ENCODE results near the gene BRMS1.

The BRMS1 gene

DNA sequence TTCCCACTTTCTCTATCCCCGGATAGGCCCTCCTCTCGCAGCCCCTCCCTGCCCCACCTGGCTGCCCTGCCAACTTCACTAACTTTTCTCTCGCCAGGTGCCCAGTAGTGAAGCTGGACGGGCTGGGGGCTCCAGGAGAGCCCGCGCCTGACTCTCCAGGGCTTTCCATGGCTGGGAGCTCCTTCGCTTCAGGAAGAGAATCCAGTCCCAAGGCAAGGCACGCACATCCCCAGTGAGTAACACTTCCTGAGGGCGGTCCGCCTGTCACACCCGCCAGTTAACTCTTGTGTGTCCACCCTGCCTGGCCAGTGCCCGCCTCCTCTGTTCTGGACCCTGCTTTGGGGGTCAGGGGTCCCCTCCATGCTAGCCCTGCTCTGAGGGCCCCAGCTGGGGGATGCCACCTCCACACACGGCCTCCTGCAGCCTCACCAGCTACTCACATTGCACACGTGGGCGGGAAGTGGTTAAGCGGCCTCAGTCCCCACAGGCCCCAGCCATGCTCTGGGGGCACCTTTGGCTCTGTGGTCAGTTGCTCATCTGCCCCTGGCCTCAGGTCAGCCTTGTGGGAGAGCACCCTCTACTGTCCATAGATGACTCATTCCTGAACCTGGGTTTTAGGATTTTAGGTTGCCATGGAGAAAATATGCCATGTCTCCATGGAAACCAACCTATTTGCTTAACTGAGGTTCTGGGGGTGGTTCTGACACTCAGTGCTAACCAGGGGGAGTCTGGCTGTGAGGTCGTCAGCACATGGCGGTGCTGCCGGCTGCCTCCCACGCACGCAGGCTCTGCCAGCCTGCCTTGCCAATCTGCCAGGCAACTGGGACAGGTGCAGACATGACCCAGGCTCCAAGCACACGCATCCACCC is 8.4 kb downstream of the BRMS1 start, which contains the start of gene RIN1:
TSS of gene RIN1 (minus strand) at position 201 of the 869 bp plus-strand sequence. CDS start at position 169, 32 bp downstream.
- DNase-seq (ENCODE audit: low read depth): peak; percentile 100

DNA sequence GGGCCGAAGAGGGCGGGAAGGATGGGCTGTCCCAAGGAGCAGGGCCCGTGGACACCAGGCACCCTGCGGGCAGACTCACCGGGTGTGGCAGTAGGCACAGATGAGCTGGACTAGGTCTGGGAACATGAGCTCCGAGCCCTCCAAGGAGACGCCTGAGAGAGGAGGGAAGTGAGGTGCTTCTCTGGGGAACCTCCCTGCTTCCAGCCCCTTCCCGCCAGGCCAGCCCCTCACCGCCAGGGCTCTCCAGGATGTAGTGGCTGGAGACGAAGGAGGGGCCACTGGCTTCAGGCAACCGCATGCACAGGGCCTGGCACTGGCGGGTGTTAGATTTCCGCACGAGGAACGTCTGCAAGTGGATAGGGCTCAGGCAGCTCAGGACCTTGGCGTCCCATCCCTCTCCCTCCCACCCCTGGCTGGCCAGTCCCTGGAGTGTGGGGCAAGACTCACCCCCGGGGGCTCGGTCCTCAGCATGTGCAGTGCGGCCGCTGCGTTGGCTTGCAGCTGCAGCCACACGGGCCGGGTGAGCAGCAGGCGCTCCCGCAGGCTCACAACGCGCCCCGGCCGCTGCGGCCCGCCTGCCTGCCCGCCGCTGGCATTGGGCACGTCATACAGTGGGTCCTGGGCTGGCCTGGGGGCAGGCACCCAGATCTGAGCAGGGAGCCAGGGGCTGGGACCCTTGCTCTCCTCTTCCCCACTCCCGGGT is 9.2 kb downstream of the BRMS1 start:
- peak; percentile 81 for DNase-seq (ENCODE audit: low read depth)

DNA sequence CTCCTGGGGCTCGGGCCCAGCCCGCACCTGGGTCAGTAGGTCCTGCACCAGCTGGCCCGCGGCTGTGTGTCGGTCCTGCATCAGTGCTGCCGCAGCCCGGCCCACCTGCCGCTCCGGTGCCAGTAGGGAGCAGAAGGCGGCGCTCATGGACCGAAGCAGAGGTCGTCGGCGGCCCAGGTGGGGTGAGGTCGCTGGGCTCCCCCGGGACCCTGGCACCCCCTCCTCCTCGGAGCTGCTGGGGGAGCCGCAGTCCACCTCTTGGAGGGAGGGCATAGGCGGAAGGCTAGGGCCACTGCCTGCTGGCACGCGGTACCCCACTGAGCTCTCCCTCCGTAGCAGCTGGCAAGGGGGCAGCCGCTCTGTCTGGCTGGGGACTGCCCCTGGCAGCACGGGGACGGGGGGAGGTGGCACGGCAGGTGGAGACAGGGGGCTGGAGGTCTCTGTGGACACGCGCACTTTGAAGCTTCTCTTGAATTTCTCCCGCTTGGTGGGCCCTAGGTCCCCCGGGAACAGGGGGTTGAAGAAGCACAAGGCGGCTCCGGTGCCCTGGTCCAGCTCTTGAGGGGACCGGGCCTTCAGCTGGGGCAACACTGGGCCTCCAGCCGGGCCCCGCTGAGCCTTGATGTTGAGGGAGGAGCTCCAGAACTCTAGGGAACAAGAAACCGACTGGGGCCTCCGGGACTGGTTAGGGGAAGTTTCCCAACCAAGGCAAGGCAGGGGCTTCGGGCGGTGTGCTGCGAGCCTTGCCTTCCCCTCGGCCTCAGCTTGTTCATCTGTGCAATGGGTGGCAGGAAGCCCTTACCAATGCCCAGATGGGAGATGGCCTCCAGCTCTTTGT is 10.1 kb downstream of the BRMS1 start:
- DNase-seq (ENCODE audit: low read depth): no peak

DNA sequence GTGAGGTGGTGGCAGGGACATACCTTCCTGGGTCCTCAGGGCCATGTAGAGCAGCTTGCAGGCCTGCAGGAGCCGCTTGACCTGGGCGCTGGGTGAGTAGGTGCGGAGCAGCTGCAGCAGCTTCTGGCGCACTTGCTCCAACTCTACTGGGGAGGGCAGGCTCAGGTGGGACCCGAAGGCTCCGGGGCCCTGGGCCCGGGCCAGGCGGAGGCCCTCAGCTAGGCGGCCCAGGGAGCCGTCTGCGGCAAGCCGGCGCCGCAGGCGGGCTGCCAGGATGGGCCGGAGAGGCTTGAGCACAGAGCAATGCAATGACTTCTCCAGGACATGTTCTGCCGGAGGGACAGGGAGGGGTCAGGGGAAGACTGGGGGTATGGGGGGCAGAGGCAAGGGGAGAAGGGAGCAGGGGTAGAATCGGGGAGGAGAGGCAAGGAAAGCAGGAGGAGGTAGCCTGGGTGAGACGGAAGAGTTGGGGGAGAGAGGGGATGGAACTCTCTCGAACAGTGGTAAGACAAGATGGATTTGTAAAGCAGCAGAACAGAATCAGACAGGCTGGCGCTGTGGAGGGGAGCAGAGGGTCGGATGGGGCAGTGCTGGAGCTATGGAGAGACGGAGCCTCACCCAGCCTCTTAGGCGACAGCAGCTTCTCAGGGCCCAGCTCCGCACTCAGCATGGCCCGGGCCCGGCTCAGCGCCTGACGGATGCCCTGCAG is 10.9 kb downstream of the BRMS1 start:
- DNase-seq (ENCODE audit: low read depth): no peak

DNA sequence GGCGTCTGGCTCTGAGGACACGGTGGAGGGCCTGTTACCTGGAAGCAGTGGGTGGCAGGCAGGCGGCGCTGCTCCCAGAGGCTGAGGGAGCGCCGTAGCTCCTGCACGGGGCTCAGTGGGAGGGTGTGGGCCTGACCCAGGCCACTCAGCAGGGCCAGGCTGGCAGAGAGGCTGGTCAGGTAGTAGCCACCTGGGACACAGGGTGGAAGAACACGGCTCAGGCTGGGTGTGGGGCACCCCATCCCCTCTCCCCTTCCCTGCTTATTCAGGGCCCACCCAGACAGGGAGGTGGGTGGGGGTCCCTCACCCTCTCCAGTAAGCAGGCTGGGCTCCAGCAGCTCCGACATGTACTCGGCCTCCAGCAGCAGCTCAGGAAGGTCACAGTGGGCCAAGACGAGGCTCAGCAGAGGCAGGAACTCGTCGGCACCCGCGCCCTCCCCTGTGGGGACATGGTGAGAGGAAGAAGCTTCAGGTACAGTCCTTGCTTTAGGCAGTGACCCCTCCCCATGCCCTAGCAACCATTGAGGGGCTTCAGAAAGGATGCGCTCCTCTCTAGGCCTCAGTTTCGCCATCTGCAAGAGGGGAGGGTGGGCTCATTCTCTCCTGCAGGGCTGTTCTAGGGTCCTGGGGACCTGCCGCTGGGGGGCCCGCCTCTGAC is 11.6 kb downstream of the BRMS1 start:
- DNase-seq (ENCODE audit: low read depth): no peak

DNA sequence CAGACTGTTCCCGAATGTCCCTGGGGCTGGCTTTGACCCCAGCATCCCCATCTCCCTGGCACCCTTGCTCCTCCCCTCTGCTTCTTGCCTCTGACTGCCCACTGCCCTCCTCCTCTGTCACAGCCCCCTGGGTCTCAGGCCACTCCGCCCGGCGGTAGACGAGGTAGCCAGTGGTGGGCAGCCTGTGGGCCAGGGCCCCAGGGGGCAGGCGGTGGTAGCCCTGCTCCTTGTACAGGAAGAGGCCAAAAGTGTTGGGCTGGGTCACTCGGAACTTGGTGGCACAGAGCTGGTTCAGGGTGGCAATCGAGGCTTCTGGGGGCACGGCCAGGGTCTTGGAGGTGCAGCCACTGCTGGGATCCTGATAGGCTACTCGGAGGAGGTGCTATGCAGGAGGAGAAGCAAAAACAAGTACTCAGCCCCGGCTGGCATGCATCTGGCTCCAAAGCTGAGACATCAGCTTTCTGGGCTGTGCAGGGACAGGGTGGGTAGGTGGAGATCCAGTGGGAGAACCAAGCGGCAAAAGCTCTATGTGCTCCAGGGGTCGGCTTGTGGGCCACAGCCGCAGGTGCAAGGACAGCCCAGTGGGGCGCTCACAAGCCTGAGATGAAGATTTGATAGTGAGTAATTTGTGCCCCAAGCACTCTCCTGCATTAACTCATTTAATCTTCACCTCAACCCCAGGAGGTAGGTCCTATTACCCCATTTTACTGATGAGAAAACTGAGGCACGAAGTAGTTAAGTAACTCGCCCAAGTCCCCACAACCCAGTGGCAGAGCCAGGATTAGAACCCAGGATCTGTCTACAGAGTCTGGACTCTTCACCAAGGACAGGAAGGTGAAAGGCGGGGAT is 12.3 kb downstream of the BRMS1 start:
- DNase-seq (ENCODE audit: low read depth): no peak

DNA sequence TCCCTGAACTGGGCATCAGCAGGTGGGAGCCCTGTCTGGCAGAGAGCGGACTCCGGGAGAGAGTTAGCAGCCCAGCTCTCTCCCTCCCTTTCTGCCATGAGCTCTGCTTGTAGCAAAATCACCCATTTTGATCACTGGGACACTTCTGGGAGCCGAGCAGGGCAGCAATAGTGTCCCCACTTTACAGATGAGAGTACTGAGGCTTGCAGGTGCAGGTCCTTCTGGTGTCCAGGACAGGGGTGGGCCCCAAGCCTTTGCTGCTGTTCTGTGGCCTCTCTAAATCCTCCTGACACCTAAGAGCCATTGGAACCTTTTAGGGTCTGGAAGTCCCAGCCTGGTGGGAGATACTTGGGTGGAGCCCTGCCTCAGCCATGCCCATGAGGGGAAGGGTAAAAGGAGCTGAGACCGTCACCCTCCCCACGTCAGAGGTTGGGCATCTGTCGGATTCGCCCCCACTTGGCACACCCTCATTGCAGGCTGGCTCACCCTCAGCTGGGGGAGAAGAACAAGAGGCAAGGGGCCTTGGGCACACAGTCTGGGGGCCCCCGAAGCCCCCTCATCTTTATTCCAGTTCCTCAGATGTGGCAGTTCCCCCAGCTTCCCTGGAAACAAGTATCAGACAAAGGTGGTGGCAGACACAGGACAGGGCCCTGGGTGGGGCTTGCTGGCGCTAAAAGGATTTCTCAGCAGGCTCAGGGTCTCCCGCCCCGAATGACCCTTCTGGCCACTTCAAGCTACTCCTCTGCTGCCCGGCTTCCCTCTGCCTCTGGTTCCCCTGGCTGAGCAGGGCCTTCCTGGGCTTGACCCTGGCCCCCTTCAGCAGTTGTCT is 13.1 kb downstream of the BRMS1 start:
- DNase-seq (ENCODE audit: low read depth): no peak

DNA sequence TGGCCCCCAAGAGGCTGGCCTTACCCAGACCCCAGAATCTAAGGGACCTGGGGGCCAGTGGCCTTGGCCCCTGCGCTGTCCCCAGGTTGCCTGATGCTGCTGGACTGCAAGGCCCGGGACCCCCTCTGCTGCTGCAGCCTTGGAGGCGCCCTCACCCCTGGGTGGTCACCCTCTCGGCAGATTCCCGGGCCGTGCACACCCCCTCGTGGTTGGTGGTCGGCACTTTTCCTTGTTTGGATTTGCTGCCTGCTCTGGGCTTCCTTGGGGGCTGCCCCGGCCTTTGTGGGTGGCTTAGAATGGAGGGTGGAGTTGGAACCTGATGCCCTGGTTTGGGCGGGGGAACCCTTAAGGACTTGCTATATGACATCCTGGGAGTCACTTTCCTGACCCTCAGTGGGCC is 14.0 kb downstream of the BRMS1 start:
- no peak for DNase-seq (ENCODE audit: low read depth)

DNA sequence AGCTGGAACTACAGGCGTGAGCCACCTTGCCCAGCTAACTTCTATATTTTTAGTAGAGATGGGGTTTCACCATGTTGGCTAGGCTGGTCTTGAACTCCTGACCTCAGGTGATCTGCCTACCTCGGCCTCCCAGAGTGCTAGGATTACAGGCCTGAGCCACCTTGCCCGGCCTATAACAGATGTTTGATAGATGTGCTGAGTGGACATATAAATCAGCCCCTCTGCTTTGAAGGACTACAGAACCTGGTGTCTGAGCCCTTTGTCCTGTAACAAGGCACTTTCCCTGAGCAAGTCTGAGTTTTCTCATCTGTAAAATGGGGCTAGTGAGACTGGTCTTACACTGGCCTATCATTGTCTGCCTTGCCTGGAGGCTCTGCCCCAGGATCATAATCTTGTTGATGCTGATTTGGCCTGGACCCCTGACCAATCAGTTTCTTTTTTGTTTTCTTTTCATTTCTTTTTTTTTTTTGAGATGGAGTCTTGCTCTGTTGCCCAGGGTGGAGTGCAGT is 15.7 kb downstream of the BRMS1 start:
- DNase-seq (ENCODE audit: low read depth): no peak

DNA sequence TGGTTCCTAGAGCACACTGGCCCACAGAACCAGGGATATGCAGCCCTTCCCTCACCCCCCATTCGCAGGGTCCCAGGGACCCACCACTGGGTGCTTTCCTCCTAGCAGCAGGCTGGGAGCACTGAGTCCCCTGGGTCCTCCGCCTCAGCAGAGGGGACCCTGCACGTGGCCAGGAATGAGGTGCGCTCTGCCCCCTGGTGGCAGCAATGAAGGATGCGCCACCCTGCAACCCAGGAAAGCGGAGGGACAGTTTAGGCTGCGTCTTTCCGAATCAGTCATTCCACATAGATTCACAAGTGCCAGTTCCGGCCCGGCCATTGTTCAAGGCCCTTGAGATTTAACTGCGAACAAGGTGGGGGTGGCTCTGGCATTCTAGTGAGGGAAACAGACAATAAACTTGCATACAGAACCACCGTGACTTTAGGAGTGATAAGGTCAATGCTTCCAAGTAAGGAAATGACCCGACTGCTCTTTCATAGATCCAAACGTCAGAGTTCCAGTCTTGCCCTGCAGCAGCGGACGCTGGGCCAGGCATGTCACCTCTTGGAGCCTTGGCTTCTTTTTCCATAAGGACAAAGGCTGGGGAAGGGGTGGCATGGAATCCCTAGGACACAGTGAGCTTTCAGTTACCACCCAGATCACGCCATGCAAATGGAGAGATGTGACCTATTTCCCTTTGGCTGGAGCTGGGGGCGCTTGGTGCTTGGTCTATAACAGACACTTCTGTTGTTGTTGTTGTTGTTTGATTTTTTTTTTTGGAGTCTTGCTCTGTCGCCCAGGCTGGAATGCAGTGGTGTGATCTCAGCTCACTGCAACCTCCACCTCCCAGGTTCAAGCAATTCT is 16.4 kb downstream of the BRMS1 start:
- DNase-seq (ENCODE audit: low read depth): peak; percentile 86

DNA sequence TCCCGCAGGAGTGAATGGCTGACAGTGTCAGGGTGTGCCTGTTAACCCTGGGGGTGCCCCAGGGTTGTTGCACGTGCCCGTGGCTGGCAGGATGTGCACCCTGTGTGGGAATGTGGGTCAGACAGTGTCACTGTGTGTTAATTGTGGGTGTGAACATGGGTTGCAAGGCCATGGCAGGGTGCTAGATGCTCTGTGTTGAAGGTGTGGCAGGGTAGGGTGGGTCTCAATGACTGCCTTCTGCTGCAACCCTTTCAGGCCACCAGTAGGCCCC is 16.9 kb downstream of the BRMS1 start:
- no peak for DNase-seq (ENCODE audit: low read depth)

DNA sequence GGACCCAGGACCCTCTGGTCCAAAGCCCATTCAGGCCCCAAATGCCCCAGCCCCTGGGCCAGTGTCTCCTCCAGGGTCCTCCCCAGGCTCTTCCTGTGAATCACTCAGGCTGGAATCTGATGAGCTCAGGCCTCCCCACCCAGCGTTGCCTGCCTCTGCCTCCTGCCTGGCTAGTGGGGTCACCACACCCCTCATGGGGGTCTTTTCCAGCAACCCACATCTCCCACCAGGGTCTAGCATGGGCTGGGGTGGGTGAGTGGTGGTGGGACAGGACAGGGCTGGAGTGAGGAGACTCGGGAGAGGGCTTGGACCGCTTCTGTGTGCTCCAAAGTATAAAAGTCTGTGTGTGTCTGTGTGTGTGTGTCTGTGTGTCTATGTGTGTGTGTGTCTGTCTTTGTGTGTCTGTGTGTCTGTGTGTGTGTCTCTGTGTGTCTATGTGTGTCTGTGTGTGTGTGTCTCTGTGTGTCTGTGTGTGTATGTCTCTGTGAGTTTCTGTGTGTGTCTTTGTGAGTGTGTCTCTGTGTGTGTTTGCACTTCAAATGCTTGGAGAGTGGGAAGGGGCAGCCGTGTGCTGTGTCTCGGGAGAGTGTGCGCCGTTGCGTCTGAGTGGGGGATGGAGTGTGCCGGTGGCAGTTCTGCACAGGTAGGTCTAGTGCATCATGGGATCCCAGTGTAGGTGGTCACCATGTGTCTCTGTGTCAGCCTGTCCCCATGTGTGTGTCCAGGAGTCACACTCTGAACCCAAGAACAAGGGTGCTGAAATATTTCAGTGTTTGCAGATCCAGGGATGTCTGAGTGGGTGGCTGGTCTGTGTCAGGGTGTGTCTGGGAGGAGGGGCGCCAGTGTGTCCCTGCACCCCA is 17.5 kb downstream of the BRMS1 start:
- DNase-seq (ENCODE audit: low read depth): peak; percentile 84

DNA sequence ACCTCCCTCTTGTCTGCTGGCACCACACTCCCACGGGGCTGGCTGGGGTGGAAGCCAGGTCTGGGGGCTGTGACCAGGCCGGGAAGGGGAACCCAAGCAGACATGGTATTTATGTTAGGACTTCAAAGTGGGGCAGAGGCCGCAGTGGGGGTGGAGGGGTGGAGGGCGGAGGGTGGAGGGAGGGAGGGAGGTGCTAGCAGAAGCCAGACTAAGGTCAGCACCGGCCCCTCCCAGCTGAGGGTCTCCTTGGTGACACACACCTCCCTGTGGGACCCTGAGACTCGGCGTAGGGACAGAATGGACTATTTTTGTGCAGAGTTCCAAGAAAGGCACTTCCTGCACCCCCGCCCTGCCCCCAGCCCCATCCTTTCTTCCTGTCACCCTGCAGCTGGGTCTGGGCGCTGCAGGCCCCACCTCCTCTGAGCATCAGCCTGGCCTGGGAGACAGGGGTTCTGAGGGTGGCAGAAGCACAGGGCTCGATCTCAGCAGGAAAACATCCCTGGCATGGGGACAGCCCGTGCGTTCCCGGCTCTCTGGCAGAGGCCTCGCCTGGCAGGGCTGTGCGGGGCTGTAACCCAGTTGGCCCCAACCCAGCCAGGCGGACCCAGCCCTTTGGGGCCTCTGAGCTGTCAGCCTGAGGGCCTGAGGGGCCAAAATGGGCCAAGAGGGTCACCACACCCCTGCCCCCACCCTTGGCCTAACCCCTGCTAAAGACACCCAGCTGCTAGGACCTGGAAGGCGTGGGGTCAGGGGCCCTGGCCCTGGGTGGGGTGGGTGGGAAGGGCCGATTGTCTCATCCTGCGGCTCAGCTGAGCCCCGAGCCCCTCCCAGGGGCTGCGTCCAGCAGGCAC is 18.4 kb downstream of the BRMS1 start:
- peak; percentile 43 for DNase-seq (ENCODE audit: low read depth)

DNA sequence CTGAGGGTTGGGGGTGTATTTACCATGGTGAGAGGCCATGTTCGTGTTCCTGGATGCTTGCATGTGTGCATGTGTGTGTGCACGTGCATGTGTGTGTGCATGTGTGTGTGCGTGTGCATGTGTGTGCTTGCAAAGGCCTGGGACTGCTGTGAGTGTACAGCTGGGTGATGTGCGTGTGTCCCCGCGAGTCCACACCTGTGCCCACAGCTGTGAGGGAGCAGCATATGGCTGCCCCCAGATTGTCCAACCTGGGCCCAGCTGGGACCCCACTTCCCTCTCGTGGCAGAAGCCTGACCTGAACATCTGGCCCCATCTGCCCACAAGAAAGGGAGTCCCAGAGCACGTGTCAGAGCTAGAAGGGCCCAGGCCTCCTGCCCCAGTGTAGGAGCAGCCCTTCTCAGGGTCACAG is 19.6 kb downstream of the BRMS1 start:
- no peak for DNase-seq (ENCODE audit: low read depth)

DNA sequence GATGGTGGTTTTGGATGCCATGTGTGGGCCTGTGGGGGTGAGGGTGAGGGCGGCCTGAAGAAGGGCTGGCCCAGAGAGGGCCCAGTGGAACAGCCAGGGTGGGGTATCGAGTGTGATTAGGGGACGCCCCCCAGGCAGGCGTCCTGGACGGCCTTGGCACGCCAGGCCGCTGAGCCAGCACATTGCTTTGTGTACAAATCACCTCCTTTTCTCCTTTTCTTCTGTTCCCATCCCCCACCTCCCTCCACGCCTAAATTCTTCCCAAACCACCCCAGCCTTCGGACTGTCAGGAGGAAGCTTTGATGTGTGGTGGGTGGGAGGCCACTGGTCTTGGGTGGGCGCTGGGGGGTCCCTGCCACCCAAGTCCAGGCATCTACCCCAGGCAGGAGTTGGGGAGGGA is 20.2 kb downstream of the BRMS1 start:
- DNase-seq (ENCODE audit: low read depth): peak; percentile 62

DNA sequence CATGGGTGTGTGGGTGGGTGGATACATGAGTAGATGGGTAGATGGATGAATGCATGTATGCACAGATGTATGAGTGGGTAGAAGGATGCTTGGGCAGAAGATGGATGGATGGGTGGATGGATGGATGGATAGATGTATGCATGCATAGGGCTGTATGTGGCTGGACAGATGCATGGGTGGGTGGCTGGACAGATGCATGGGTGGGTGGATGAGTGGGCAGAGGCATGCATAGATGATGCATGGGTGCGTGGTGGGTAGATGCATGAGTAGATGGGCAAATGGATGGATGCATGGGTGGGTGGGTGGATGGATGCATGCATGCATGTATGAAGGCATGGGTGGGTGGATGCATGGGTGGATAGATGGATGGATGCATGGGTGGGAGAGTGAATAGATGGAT is 21.2 kb downstream of the BRMS1 start:
- no peak for DNase-seq (ENCODE audit: low read depth)

All from ELR (cell line).